Coronary artery (tissue), 2 donors: ENCODE measurements around the gene IMPDH1.
"Not testable (repeated sequence)": the region's sequence is repeated elsewhere in the genome, so short reads cannot be mapped to it uniquely, and the experiment has no call there.

Source experiments
- DNase-seq: peaks from one replicate; pipeline ENCODE4 v3.0.0-alpha.2; 2017; ENCODE audit warnings: low spot score
- H3K27ac ChIP-seq, 2 donors: fragments of 200-600 bp; sonication (generic); one replicate each; pipeline ENCODE4 v1.5.1; 2016 to 2019
- H3K4me3 ChIP-seq: fragments of 200-600 bp; sonication (generic); 2 replicates; pipeline ENCODE4 v1.5.1; 2016; ENCODE audit warnings: mild to moderate bottlenecking, moderate library complexity
- CTCF ChIP-seq: fragments of 200-600 bp; sonication (generic); IDR thresholded peaks from one replicate; pipeline ENCODE4 v1.5.1; 2019; ENCODE audit warnings: antibody characterized with exemption

The IMPDH1 gene

GRCh38 chr7:128409596-128410450, at the start of gene IMPDH1:
Gene IMPDH1 (minus strand): TSS chr7:128409982. CDS start chr7:128409901, 81 bp downstream.
- no peak for TF ChIP-seq CTCF
- peak within 1 kb of the TSS; percentile 76 for H3K4me3 ChIP-seq
- H3K27ac ChIP-seq: peak within 1 kb of the TSS; percentile 93
- peak; percentile 94 for DNase-seq

- Histone ChIP-seq H3K4me3 (no peak overlapping the region), H3K27ac (no peak overlapping the region)
- no peak for DNase-seq
- peak; percentile 48 for TF ChIP-seq CTCF
Measured at GRCh38 chr7:128459394-128459878, 49.7 kb upstream of the IMPDH1 start.

GRCh38 chr7:128458956-128459355, 49.2 kb upstream of the IMPDH1 start:
- H3K27ac ChIP-seq: no peak overlapping the region
- TF ChIP-seq CTCF: no peak

GRCh38 chr7:128457385-128457784, 47.6 kb upstream of the IMPDH1 start:
- not testable (repeated sequence) for H3K4me3 ChIP-seq, H3K27ac ChIP-seq, DNase-seq

More at GRCh38 chr7:128458956-128459355, 49.2 kb upstream of the IMPDH1 start:
- DNase-seq: no peak
- H3K4me3 ChIP-seq: no peak overlapping the region

GRCh38 chr7:128456255-128456725, 46.5 kb upstream of the IMPDH1 start:
- DNase-seq: no peak
- no peak for TF ChIP-seq CTCF

GRCh38 chr7:128455543-128456254, 45.9 kb upstream of the IMPDH1 start, which contains the start of gene HILPDA:
Gene HILPDA (plus strand): TSS chr7:128455878. CDS start chr7:128457269, 1,391 bp downstream.
- peak; percentile 94 for DNase-seq
- no peak for TF ChIP-seq CTCF
- Histone ChIP-seq H3K27ac (peak within 1 kb of the TSS; percentile 78 to 94), H3K4me3 (peak within 1 kb of the TSS; percentile 93)

More at GRCh38 chr7:128456255-128456725, 46.5 kb upstream of the IMPDH1 start:
- H3K27ac ChIP-seq: peak overlapping the region; percentile 78 to 94
- H3K4me3 ChIP-seq: peak overlapping the region; percentile 93
